Prostate gland (tissue), 2 donors: ENCODE data around the gene REXO2. TPM values are rescaled to one million over a fixed set of nuclear protein-coding genes. Genes with fewer than 3 reads are reported as not detected.

ENCODE experiments used
- DNase-seq: peaks from one replicate; pipeline ENCODE4 v3.0.0-alpha.2; 2019; ENCODE audit warnings: low spot score
- H3K27ac ChIP-seq, 2 donors: fragments of 200-600 bp; sonication (generic); 2 replicates each; pipeline ENCODE4 v1.5.1; 2017 to 2019
- H3K27me3 ChIP-seq: fragments of 200-600 bp; sonication (generic); replicated peaks from 2 replicates; pipeline ENCODE4 v1.5.1; 2019; ENCODE audit not compliant: insufficient read depth
- H3K36me3 ChIP-seq, 2 donors: fragments of 200-600 bp; sonication (generic); 1 replicate in 1 of 2; 2 replicates in 1 of 2; pipeline versions ENCODE4 v1.5.1 to v1.8.1; 2017 to 2019
- H3K4me1 ChIP-seq: fragments of 200-600 bp; sonication (generic); replicated peaks from 2 replicates; pipeline ENCODE4 v1.5.1; 2019
- H3K4me3 ChIP-seq, 2 donors: fragments of 200-600 bp; sonication (generic); 2 replicates each; pipeline ENCODE4 v1.5.1; 2017 to 2019
- H3K9me3 ChIP-seq: fragments of 200-600 bp; sonication (generic); 2 replicates; pipeline ENCODE4 v1.5.1; 2017
- CTCF ChIP-seq, 4 experiments: fragments of 200-600 bp in 2 of 4; fragments of 450-650 bp in 2 of 4; sonication (generic) in 2 of 4; IDR thresholded peaks; 1 replicate in 3 of 4; 2 replicates in 1 of 4; pipeline ENCODE4 v1.5.1; 2016 to 2019; ENCODE audit warnings: antibody characterized with exemption in 4 of 4, mild to moderate bottlenecking in 2 of 4, moderate library complexity in 2 of 4
- POLR2A ChIP-seq: fragments of 450-650 bp; IDR thresholded peaks from one replicate; pipeline ENCODE4 v1.6.1; 2016; ENCODE audit warnings: antibody characterized with exemption, mild to moderate bottlenecking
- POLR2AphosphoS5 ChIP-seq: sonication (generic); formaldehyde crosslinking; IDR thresholded peaks from one replicate; pipeline ENCODE4 v1.6.1; 2017; ENCODE audit warnings: antibody characterized with exemption
- WGBS: methylation state at CpG from one replicate; pipeline ENCODE4 v1.1.5; 2018; 5-methylcytosine and 5-hydroxymethylcytosine counted together
- intact Hi-C: fragments of 100-400 bp; cut with DNase I; formaldehyde crosslinking; loops from one replicate; pipeline ENCODE4 v1.14.2; 2022
- total RNA-seq, 2 donors: library from RNA; depleted of rRNA; stranded (reverse); fragments of >200 nt; gene quantifications; one replicate each; pipeline ENCODE4 v1.1.0, GENCODE V29; 2016

The REXO2 gene
- total RNA-seq = 100 to 1,000 TPM in 1 of 2 donors, 10 to 100 TPM in 1; 90.6 to 151 TPM

GRCh38 chr11:114439229-114440120 is at the start of gene REXO2:
Gene REXO2 (plus strand): TSS chr11:114439467. CDS start chr11:114439529, 62 bp downstream.
- H3K9me3 ChIP-seq = no peaks in the 10 kb centered on the region
- TF ChIP-seq POLR2A = peak; percentile 89
- TF ChIP-seq POLR2AphosphoS5 = peak; percentile 96
- TF ChIP-seq CTCF (IDR thresholded peaks at IDR 0.05) = peak in 3 of 4 experiments; percentile 33 to 47 (median 41)
- DNase-seq = peak; percentile 98
- H3K36me3 ChIP-seq = peaks cover 0 to 6% of the 10 kb centered on the region in 2 donors
- intact Hi-C loops = loop anchor here (5.0 kb wide), 1 partner anchor 37 kb away; the partner anchor contains the start of genes C11orf71 and RBM7
- no peaks in the 10 kb centered on the region for H3K4me1 ChIP-seq
- WGBS = under 1% methylated on average over 52 of the region's 64 CpGs
- H3K4me3 ChIP-seq = peak within 1 kb of the TSS; percentile 84 to 89
- H3K27me3 ChIP-seq = no peaks in the 10 kb centered on the region
- peak within 1 kb of the TSS; percentile 85 to 86 for H3K27ac ChIP-seq

DNA sequence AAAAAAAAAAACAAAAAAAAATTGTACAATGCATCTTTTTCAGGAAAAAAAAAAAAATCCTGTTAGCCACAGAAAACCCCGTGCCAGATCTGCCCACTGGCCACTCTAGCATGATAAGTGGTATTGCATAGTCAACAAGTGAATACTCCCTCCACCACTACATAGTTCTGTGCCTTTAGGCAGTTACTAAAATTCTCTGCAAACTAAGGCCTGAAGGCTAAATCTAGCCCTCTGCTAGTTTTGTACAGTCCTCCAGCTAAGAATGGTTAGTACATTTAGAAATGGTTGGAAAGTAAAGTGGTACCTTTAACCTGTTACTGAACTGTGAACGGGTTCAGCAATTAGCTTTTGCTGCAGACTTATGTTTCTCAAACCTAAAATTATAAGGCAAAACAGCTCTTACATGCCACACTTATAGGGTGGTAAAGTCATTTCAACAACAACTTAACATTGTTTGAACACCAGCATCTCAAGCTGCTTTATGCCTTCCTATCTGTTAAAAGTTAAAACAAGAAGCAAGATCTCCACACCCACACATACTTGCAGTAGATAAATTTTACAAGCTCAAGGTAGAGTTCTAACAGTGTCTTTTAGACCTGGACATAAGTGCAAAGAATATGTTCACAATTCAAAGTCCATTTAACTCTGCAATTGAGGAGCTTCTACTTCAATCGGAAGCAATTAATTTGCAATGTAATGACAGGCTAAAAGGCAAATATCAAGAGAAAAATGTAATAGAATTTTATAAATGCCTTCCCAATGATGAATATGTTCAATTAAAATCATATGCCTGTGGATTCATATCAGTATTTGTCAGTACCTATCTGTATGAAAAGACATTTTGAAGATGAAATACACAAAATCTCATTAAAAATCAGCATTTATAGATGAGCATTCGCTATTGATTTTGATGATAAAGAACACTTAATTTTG is 46.3 kb upstream of the REXO2 start:
- intact Hi-C loops = no loop called here
- Histone ChIP-seq H3K27ac (no peak overlapping the region), H3K9me3 (no peaks in the 10 kb centered on the region), H3K36me3 (no peaks in the 10 kb centered on the region), H3K4me3 (no peak overlapping the region), H3K4me1 (no peaks in the 10 kb centered on the region), H3K27me3 (no peaks in the 10 kb centered on the region)
- WGBS = 58% methylated on average over 4 of the region's 4 CpGs
- no peak for DNase-seq
- TF ChIP-seq POLR2AphosphoS5 = no peak
- no peak for TF ChIP-seq POLR2A

DNA sequence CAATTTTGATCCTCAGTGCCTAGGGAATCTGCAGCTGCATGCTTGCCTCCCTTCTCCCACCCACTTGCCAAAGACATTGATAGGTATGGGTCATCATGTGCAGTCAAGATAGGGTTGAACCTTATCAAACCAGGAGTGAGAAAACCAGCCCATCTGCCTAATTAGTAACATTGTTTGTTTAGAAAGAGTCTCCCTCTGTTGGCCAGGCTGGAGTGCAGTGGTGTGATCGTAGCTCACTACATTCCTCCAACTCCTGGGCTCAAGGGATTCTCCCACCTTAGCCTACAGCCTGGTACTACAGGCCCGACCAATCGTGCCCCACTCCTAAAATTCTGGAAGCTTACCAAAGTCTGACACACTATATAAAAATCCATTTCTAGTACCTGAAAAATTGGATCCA is 43.5 kb upstream of the REXO2 start:
- H3K27ac ChIP-seq = no peak overlapping the region
- H3K9me3 ChIP-seq = no peaks in the 10 kb centered on the region
- 40% methylated on average over 3 of the region's 3 CpGs for WGBS
- H3K27me3 ChIP-seq = no peaks in the 10 kb centered on the region
- H3K4me1 ChIP-seq = no peaks in the 10 kb centered on the region
- DNase-seq = no peak
- no peak overlapping the region for H3K4me3 ChIP-seq
- intact Hi-C loops = no loop called here
- no peaks in the 10 kb centered on the region for H3K36me3 ChIP-seq
- no peak for TF ChIP-seq POLR2A
- TF ChIP-seq CTCF (IDR thresholded peaks at IDR 0.05) = no peak
- TF ChIP-seq POLR2AphosphoS5 = no peak

DNA sequence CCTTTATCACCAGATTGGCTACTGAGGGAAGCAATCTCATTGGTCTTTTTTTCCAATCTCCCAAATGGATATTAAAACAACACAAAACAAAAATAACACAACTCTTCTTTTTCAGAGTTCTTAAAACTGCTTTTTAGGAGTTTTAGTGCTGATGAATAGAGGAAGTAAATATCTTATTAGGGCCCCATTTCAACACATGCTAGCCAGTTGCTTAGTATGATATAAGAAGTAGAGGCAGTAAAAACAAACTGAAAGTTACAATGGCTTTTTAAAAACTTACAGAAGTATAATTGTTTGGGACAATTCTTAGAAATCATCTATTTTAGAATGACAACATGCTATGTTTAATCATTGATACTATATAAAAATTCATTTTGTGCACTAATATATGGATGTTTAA is 42.4 kb upstream of the REXO2 start:
- no peaks in the 10 kb centered on the region for H3K9me3 ChIP-seq
- no peak overlapping the region for H3K4me3 ChIP-seq
- no peaks in the 10 kb centered on the region for H3K36me3 ChIP-seq
- DNase-seq = no peak
- TF ChIP-seq POLR2A = no peak
- TF ChIP-seq CTCF (IDR thresholded peaks at IDR 0.05) = no peak
- no peak for TF ChIP-seq POLR2AphosphoS5
- intact Hi-C loops = no loop called here
- H3K27ac ChIP-seq = no peak overlapping the region
- no peaks in the 10 kb centered on the region for H3K27me3 ChIP-seq
- no peaks in the 10 kb centered on the region for H3K4me1 ChIP-seq

DNA sequence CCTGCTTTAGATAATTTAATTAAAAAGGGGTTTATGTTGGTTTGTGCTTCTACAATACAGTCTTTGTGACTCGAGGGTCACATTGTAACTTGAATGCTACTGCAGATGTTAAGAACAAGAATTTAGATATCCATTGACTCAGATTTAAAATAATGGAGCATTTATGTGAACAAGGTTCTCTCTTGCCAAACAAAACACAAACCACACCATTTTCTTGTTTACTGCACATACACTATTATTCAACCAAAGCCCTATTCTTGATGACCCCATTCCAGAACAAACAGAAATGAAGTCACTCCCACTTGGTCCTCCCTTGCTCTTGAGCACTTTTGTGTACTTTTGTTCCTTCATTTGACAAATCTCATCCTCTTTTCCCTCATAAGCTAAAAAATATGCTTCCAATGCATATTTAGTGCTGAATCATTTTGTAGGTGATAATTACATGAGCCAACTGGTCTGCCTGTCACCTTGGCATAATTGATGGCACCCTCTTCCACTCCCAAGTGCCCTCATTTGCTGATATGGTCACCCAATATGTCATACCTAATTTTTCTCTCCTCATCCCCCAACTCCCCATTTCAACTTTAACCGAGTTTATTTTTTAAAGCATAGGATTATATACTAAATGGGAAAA is 41.8 kb upstream of the REXO2 start:
- intact Hi-C loops = no loop called here
- Histone ChIP-seq H3K36me3 (no peaks in the 10 kb centered on the region), H3K4me3 (no peak overlapping the region), H3K4me1 (no peaks in the 10 kb centered on the region), H3K27ac (no peak overlapping the region), H3K27me3 (no peaks in the 10 kb centered on the region), H3K9me3 (no peaks in the 10 kb centered on the region)
- no peak for TF ChIP-seq POLR2A
- no peak for TF ChIP-seq POLR2AphosphoS5
- no peak for TF ChIP-seq CTCF (IDR thresholded peaks at IDR 0.05)
- no peak for DNase-seq
- 72% methylated on average over 2 of the region's 2 CpGs for WGBS
